Liver (tissue), 9 donors: ENCODE measurements around the gene RPL7A. TPM values are rescaled to one million over a fixed set of nuclear protein-coding genes. Genes with fewer than 3 reads are reported as not detected.
"Not testable (repeated sequence)": the region's sequence is repeated elsewhere in the genome, so short reads cannot be mapped to it uniquely, and the experiment has no call there.

Source experiments
- DNase-seq: peaks from one replicate; pipeline ENCODE4 v3.0.0-alpha.2; 2017; ENCODE audit warnings: low spot score
- H3K27ac ChIP-seq, 2 donors: one replicate each; pipeline ENCODE4 v1.7.0; 2013; ENCODE audit warnings: inconsistent platforms in 2 of 2, low read length in 2 of 2, control low read depth in 1 of 2, low read depth in 1 of 2, mild to moderate bottlenecking in 1 of 2
- H3K27me3 ChIP-seq, 4 donors: one replicate each; pipeline versions ENCODE4 v1.6.1 to v1.7.0; 2013; ENCODE audit warnings: low read length in 3 of 4, inconsistent platforms in 1 of 4, mild to moderate bottlenecking in 1 of 4, moderate library complexity in 1 of 4; ENCODE audit not compliant: control insufficient read depth in 4 of 4, insufficient read depth in 4 of 4
- H3K36me3 ChIP-seq, 4 donors: one replicate each; pipeline versions ENCODE4 v1.6.1 to v1.7.0; 2013; ENCODE audit warnings: low read length in 3 of 4, mild to moderate bottlenecking in 3 of 4, low read depth in 1 of 4, moderate library complexity in 1 of 4; ENCODE audit not compliant: control insufficient read depth in 4 of 4, insufficient read depth in 3 of 4
- H3K4me1 ChIP-seq, 4 donors: one replicate each; pipeline versions ENCODE4 v1.6.1 to v1.7.0; 2013; ENCODE audit warnings: low read length in 3 of 4, mild to moderate bottlenecking in 3 of 4, moderate library complexity in 1 of 4; ENCODE audit not compliant: control insufficient read depth in 4 of 4, insufficient read depth in 4 of 4
- H3K4me3 ChIP-seq, 3 donors: one replicate each; pipeline versions ENCODE4 v1.6.1 to v1.7.0; 2013; ENCODE audit warnings: low read length in 3 of 3, control low read depth in 1 of 3, low read depth in 1 of 3, mild to moderate bottlenecking in 1 of 3
- H3K9ac ChIP-seq, 2 donors: one replicate each; pipeline ENCODE4 v1.7.0; 2013; ENCODE audit warnings: low read length in 2 of 2, mild to moderate bottlenecking in 2 of 2, moderate library complexity in 2 of 2, control low read depth in 1 of 2, low read depth in 1 of 2
- H3K9me3 ChIP-seq, 4 donors: one replicate each; pipeline versions ENCODE4 v1.6.1 to v1.7.0; 2013; ENCODE audit warnings: low read length in 3 of 4; ENCODE audit not compliant: control insufficient read depth in 4 of 4
- FOXA1 ChIP-seq: IDR thresholded peaks from 2 replicates; pipeline ENCODE4 v1.6.1; 2016; ENCODE audit warnings: antibody characterized with exemption
- FOXA2 ChIP-seq: IDR thresholded peaks from 2 replicates; pipeline ENCODE4 v1.6.1; 2016; ENCODE audit warnings: antibody characterized with exemption
- GABPA ChIP-seq, 2 donors: IDR thresholded peaks in 1 of 2; conservative IDR thresholded peaks in 1 of 2; 2 replicates each; pipeline ENCODE4 v1.6.1; 2016; ENCODE audit warnings: antibody characterized with exemption in 2 of 2, mild to moderate bottlenecking in 1 of 2, moderate library complexity in 1 of 2
- HNF4G ChIP-seq: IDR thresholded peaks from 2 replicates; pipeline ENCODE4 v1.6.1; 2016; ENCODE audit warnings: antibody characterized with exemption
- JUND ChIP-seq, 2 donors: IDR thresholded peaks; 2 replicates each; pipeline ENCODE4 v1.6.1; 2016; ENCODE audit warnings: antibody characterized with exemption in 2 of 2
- MAX ChIP-seq: IDR thresholded peaks from 2 replicates; pipeline ENCODE4 v1.6.1; 2016; ENCODE audit warnings: antibody characterized with exemption
- RAD21 ChIP-seq, 2 donors: IDR thresholded peaks; 2 replicates each; pipeline ENCODE4 v1.6.1; 2016; ENCODE audit warnings: antibody characterized with exemption in 2 of 2, mild to moderate bottlenecking in 2 of 2
- REST ChIP-seq: IDR thresholded peaks from 2 replicates; pipeline ENCODE4 v1.6.1; 2016; ENCODE audit warnings: antibody characterized with exemption, mild to moderate bottlenecking
- RXRA ChIP-seq, 2 donors: IDR thresholded peaks; 2 replicates each; pipeline ENCODE4 v1.6.1; 2017 to 2018; ENCODE audit warnings: antibody characterized with exemption in 2 of 2, mild to moderate bottlenecking in 1 of 2
- SP1 ChIP-seq: IDR thresholded peaks from 2 replicates; pipeline ENCODE4 v1.6.1; 2018; ENCODE audit warnings: antibody characterized with exemption, mild to moderate bottlenecking
- YY1 ChIP-seq: IDR thresholded peaks from 2 replicates; pipeline ENCODE4 v1.6.1; 2016; ENCODE audit warnings: antibody characterized with exemption, mild to moderate bottlenecking
- ZBTB33 ChIP-seq: IDR thresholded peaks from 2 replicates; pipeline ENCODE4 v1.6.1; 2016; ENCODE audit warnings: antibody characterized with exemption
- WGBS: extraction: QIAGEN DNeasy Blood & Tissue Kit; methylation state at CpG from one replicate; pipeline ENCODE4 v1.1.7; 2013; 5-methylcytosine and 5-hydroxymethylcytosine counted together
- polyA plus RNA-seq, 2 donors: library from polyadenylated mRNA; stranded (reverse) in 1 of 2; unstranded in 1 of 2; fragments of 200-250 nt in 1 of 2; fragments of >200 nt in 1 of 2; fragmentation: Nextera tagmentation in 1 of 2; extraction: Ambion mirVana in 1 of 2; gene quantifications; one replicate each; pipeline versions ENCODE4 v1.2.1 to v1.2.3, GENCODE V29; 2013 to 2015
- total RNA-seq, 2 donors: library from RNA; depleted of rRNA; stranded (reverse); fragments of >200 nt; gene quantifications; one replicate each; pipeline ENCODE4 v1.2.3, GENCODE V29; 2014
- donor health status: healthy.
- donor health status: healthy.
- donor health status: healthy.
- donor health status: healthy.
- donor health status: healthy.

Gene RPL7A
- total and polyA plus RNA-seq, 4 donors, result 215 to 930 (median 704) TPM

GRCh38 chr9:133333566-133333965 is 14.5 kb upstream of the RPL7A start:
- H3K9ac ChIP-seq, result no peak overlapping the region
- H3K4me3 ChIP-seq, result no peak overlapping the region
- peaks cover 0 to 26% (median 13%) of the 10 kb centered on the region in 4 donors for H3K4me1 ChIP-seq
- H3K9me3 ChIP-seq, result no peaks in the 10 kb centered on the region
- no peak overlapping the region for H3K27ac ChIP-seq
- 92% methylated on average over 10 of the region's 10 CpGs for WGBS
- no peak for TF ChIP-seq FOXA1
- TF ChIP-seq REST, result no peak
- no peak for TF ChIP-seq SP1
- TF ChIP-seq RXRA (IDR thresholded peaks at IDR 0.05), result no peak
- no peak for TF ChIP-seq YY1
- no peak for TF ChIP-seq HNF4G
- TF ChIP-seq FOXA2, result no peak
- DNase-seq, result no peak
- peaks cover 20 to 39% (median 29%) of the 10 kb centered on the region in 4 donors for H3K36me3 ChIP-seq
- no peaks in the 10 kb centered on the region for H3K27me3 ChIP-seq

GRCh38 chr9:133334161-133334560 is 13.9 kb upstream of the RPL7A start:
- no peak overlapping the region for H3K27ac ChIP-seq
- peaks cover 0 to 26% (median 13%) of the 10 kb centered on the region in 4 donors for H3K4me1 ChIP-seq
- no peak overlapping the region for H3K4me3 ChIP-seq

GRCh38 chr9:133334888-133335287 is 13.1 kb upstream of the RPL7A start:
- H3K36me3 ChIP-seq, result peaks cover 20 to 47% (median 33%) of the 10 kb centered on the region in 4 donors
- H3K4me3 ChIP-seq, result peak overlapping the region in 2 of 3 donors; percentile 67 to 85
- not testable (repeated sequence) for H3K27me3 ChIP-seq, H3K27ac ChIP-seq, H3K9me3 ChIP-seq, DNase-seq
- peaks cover 0 to 26% (median 13%) of the 10 kb centered on the region in 4 donors for H3K4me1 ChIP-seq
- H3K9ac ChIP-seq, result peak overlapping the region in 1 of 2 donors; percentile 53
- WGBS, result 75% methylated on average over 11 of the region's 11 CpGs

More at GRCh38 chr9:133334161-133334560, 13.9 kb upstream of the RPL7A start:
- no peak for DNase-seq
- Histone ChIP-seq H3K27me3 (no peaks in the 10 kb centered on the region), H3K9me3 (no peaks in the 10 kb centered on the region), H3K36me3 (peaks cover 20 to 42% (median 30%) of the 10 kb centered on the region in 4 donors), H3K9ac (no peak overlapping the region)
- WGBS, result 87% methylated on average over 6 of the region's 6 CpGs
- TF ChIP-seq JUND (IDR thresholded peaks at IDR 0.05) (no peak), RXRA (IDR thresholded peaks at IDR 0.05) (no peak), MAX (no peak), REST (no peak), RAD21 (IDR thresholded peaks at IDR 0.05) (no peak), ZBTB33 (no peak), GABPA (IDR thresholded peaks at IDR 0.05 in 1 of 2, conservative IDR thresholded peaks at IDR 0.05 in 1 of 2) (no peak), YY1 (no peak), FOXA1 (no peak), SP1 (no peak)
